MCF 10A (cell line): ENCODE data around the gene PPIF. TPM values are rescaled to one million over a fixed set of nuclear protein-coding genes. Genes with fewer than 3 reads are reported as not detected.

ENCODE experiments used
- BruUV-seq: library from RNA; stranded (reverse); fragments of 400-500 nt; replicated peaks from 2 replicates; lab custom pipeline; 2021; lab: Mats Ljungman, UMichigan
- CTCF ChIA-PET: fragments of 300-600 bp; sonication (Branson Sonifier 250); formaldehyde crosslinking; extraction: SDS; loops from one replicate; lab custom pipeline; 2021; ENCODE audit warnings: antibody characterized with exemption, inconsistent platforms; lab: Yijun Ruan, JAX
- POLR2A ChIA-PET: fragments of 300-600, 350-650 bp; sonication (Branson Sonifier 250); formaldehyde crosslinking; extraction: SDS; loops from one replicate; lab custom pipeline; 2020; ENCODE audit warnings: antibody characterized with exemption, inconsistent platforms; lab: Yijun Ruan, JAX
- DNase-seq: peaks from one replicate; pipeline ENCODE4 v3.0.0-alpha.2; 2018; ENCODE audit not compliant: unreplicated experiment
- H3K27ac Mint-ChIP-seq: one replicate; pipeline ENCODE4 v1.8.0; 2022; ENCODE audit warnings: mild to moderate bottlenecking, low read depth, mixed read lengths; ENCODE audit not compliant: unreplicated experiment
- H3K27me3 Mint-ChIP-seq: one replicate; pipeline ENCODE4 v1.8.0; 2022; ENCODE audit warnings: mixed read lengths; ENCODE audit not compliant: insufficient read depth, unreplicated experiment
- H3K36me3 Mint-ChIP-seq: one replicate; pipeline ENCODE4 v1.8.0; 2022; ENCODE audit warnings: mild to moderate bottlenecking, moderate library complexity, mixed read lengths; ENCODE audit not compliant: insufficient read depth, unreplicated experiment
- H3K4me1 Mint-ChIP-seq: one replicate; pipeline ENCODE4 v1.8.0; 2022; ENCODE audit warnings: mixed read lengths; ENCODE audit not compliant: insufficient read depth, unreplicated experiment
- H3K4me3 Mint-ChIP-seq: one replicate; pipeline ENCODE4 v1.8.0; 2022; ENCODE audit warnings: mild to moderate bottlenecking, moderate library complexity, mixed read lengths; ENCODE audit not compliant: unreplicated experiment
- H3K9me3 Mint-ChIP-seq: one replicate; pipeline ENCODE4 v1.8.0; 2022; ENCODE audit warnings: mixed read lengths; ENCODE audit not compliant: unreplicated experiment
- CTCF ChIP-seq: fragments of 200-600 bp; IDR thresholded peaks from one replicate; pipeline ENCODE4 v1.8.0; 2022; ENCODE audit warnings: antibody characterized with exemption, mild to moderate bottlenecking; ENCODE audit not compliant: unreplicated experiment
- intact Hi-C: fragments of 100-400 bp; cut with micrococcal nuclease; formaldehyde crosslinking; loops from 2 replicates; pipeline ENCODE4 v1.14.1; 2022
- total RNA-seq: library from RNA; stranded (reverse); gene quantifications from 2 replicates; pipeline ENCODE4 v1.2.3, GENCODE V29; 2022

PPIF gene
- total RNA-seq, 1 experiment from 2014 or later, result 76.5 TPM

GRCh38 chr10:79324032-79324695 is 23.1 kb upstream of the PPIF start:
- BruUV-seq, result no TSS peak
- H3K27ac Mint-ChIP-seq, result no peak overlapping the region
- H3K4me3 Mint-ChIP-seq, result no peak overlapping the region
- DNase-seq, result no peak
- ChIA-PET POLR2A (interaction anchor here (1.3 to 4.3 kb wide), 3 partner anchors 10 to 121 kb away, joined by 3 to 20 read pairs (median 18); no protein-coding TSS in a partner anchor), CTCF (no interaction called here)
- H3K36me3 Mint-ChIP-seq, result no peaks in the 10 kb centered on the region
- intact Hi-C loops, result no loop called here
- no peaks in the 10 kb centered on the region for H3K27me3 Mint-ChIP-seq
- H3K4me1 Mint-ChIP-seq, result peaks cover 36% of the 10 kb centered on the region
- H3K9me3 Mint-ChIP-seq, result no peaks in the 10 kb centered on the region
- TF ChIP-seq CTCF, result no peak

GRCh38 chr10:79326361-79327089 is 20.7 kb upstream of the PPIF start:
- intact Hi-C loops, result no loop called here
- peaks cover 21% of the 10 kb centered on the region for H3K4me1 Mint-ChIP-seq
- no peaks in the 10 kb centered on the region for H3K27me3 Mint-ChIP-seq
- no peaks in the 10 kb centered on the region for H3K9me3 Mint-ChIP-seq
- H3K4me3 Mint-ChIP-seq, result no peak overlapping the region
- BruUV-seq, result no TSS peak
- no peaks in the 10 kb centered on the region for H3K36me3 Mint-ChIP-seq
- ChIA-PET CTCF (no interaction called here), POLR2A (no interaction called here)
- DNase-seq, result no peak
- no peak overlapping the region for H3K27ac Mint-ChIP-seq
- TF ChIP-seq CTCF, result no peak

- no peak for TF ChIP-seq CTCF
- Mint-ChIP-seq H3K36me3 (no peaks in the 10 kb centered on the region), H3K9me3 (no peaks in the 10 kb centered on the region), H3K27ac (no peak overlapping the region), H3K4me1 (peaks cover 20% of the 10 kb centered on the region), H3K27me3 (no peaks in the 10 kb centered on the region), H3K4me3 (no peak overlapping the region)
- CTCF ChIA-PET, result no interaction called here
- DNase-seq, result no peak
- POLR2A ChIA-PET, result no interaction called here
- BruUV-seq, result no TSS peak
- intact Hi-C loops, result no loop called here
Measured at GRCh38 chr10:79327090-79327457, 20.2 kb upstream of the PPIF start.

GRCh38 chr10:79328147-79328701 is 19.0 kb upstream of the PPIF start:
- POLR2A ChIA-PET, result interaction anchor here (0.7 to 2.1 kb wide), 3 partner anchors 14 to 20 kb away, joined by 3 to 7 read pairs (median 3); no protein-coding TSS in a partner anchor
- CTCF ChIA-PET, result interaction anchor here (0.6 kb wide), 2 partner anchors 18 to 35 kb away, joined by 3 to 5 read pairs; no protein-coding TSS in a partner anchor
- no peak overlapping the region for H3K4me3 Mint-ChIP-seq
- H3K9me3 Mint-ChIP-seq, result no peaks in the 10 kb centered on the region
- no peaks in the 10 kb centered on the region for H3K27me3 Mint-ChIP-seq
- peaks cover 12% of the 10 kb centered on the region for H3K4me1 Mint-ChIP-seq
- H3K36me3 Mint-ChIP-seq, result no peaks in the 10 kb centered on the region
- no TSS peak for BruUV-seq
- no peak overlapping the region for H3K27ac Mint-ChIP-seq
- intact Hi-C loops, result no loop called here
- TF ChIP-seq CTCF, result no peak
- DNase-seq, result no peak
